ENCODE results near the gene CLSTN2.

DNA sequence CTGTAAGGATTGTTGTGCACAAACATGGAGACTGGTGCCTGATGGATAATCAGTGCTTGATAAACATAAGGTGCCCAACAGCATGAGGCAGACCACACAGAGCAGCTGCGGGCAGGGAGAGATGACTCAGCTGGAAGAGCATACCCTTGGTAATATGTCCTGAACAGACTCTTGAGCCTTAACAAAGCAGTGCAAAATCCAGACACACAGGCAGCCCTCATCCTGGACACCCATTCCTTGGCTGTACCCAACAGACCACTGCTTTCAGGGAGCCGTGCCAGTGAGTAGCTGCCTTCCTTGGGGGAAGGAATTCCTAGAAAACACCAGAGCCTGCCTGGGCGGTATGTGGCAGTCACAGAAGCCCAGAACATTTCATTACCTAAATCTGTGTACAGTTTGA lies 156.2 kb downstream of the CLSTN2 start:
- TF ChIP-seq, protein P1, sequence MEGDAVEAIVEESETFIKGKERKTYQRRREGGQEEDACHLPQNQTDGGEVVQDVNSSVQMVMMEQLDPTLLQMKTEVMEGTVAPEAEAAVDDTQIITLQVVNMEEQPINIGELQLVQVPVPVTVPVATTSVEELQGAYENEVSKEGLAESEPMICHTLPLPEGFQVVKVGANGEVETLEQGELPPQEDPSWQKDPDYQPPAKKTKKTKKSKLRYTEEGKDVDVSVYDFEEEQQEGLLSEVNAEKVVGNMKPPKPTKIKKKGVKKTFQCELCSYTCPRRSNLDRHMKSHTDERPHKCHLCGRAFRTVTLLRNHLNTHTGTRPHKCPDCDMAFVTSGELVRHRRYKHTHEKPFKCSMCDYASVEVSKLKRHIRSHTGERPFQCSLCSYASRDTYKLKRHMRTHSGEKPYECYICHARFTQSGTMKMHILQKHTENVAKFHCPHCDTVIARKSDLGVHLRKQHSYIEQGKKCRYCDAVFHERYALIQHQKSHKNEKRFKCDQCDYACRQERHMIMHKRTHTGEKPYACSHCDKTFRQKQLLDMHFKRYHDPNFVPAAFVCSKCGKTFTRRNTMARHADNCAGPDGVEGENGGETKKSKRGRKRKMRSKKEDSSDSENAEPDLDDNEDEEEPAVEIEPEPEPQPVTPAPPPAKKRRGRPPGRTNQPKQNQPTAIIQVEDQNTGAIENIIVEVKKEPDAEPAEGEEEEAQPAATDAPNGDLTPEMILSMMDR (IDR thresholded peaks at IDR 0.05), result no peak
- no peak for TF ChIP-seq POLR2A (IDR thresholded peaks at IDR 0.05)
